ENCODE results near the gene PLEKHM3.

DNA sequence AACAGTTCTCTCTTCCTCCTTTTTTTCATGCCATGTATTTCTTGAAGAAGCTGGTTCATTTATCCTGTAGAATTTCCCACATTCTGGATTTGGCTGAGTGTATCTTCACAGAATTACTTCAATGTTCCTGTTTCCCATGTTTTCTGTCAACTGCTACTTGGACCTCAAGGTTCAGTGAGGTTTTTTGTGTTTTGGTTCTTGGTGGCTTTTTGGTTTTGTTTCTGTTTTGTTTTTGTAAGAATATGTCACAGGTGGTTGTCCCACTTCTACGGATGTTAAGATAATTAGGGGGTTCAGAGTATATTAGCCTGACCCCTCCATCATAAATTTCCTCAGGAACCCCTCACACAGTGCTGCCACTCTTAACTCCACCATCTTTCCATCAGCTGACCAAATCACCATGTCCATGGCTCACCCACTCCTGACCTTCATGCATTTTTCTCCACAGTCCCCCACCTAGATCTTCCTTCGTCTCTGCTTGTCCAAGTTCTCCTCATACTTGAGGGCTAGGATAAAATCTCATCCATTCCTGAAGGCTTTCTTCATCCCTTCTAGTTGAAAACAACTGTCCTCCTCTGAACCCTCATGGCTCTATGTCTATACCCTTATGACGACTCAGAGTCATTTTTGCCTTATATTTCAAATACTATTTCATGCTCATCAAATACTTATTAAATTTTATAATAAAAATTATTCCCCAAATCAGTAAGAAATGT is 40.4 kb downstream of the PLEKHM3 start:
- TF ChIP-seq, protein P1, sequence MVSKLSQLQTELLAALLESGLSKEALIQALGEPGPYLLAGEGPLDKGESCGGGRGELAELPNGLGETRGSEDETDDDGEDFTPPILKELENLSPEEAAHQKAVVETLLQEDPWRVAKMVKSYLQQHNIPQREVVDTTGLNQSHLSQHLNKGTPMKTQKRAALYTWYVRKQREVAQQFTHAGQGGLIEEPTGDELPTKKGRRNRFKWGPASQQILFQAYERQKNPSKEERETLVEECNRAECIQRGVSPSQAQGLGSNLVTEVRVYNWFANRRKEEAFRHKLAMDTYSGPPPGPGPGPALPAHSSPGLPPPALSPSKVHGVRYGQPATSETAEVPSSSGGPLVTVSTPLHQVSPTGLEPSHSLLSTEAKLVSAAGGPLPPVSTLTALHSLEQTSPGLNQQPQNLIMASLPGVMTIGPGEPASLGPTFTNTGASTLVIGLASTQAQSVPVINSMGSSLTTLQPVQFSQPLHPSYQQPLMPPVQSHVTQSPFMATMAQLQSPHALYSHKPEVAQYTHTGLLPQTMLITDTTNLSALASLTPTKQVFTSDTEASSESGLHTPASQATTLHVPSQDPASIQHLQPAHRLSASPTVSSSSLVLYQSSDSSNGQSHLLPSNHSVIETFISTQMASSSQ (IDR thresholded peaks at IDR 0.05; ENCODE audit: low read depth), result no peak
- TF ChIP-seq, protein P1 (CRISPR knock-in tag; IDR thresholded peaks at IDR 0.05; ENCODE audit: borderline replicate concordance), result no peak
- TF ChIP-seq SRF (IDR thresholded peaks at IDR 0.05; ENCODE audit: low read depth, low read length) (no peak), TCF7 (IDR thresholded peaks at IDR 0.05; ENCODE audit: low read depth) (no peak), TEAD2 (CRISPR knock-in tag; IDR thresholded peaks at IDR 0.05) (no peak), MIER3 (CRISPR knock-in tag; IDR thresholded peaks at IDR 0.05; ENCODE audit: borderline replicate concordance) (no peak), SIN3A (IDR thresholded peaks at IDR 0.05; ENCODE audit: borderline replicate concordance, low read depth, low read length) (no peak), NR2C2 (CRISPR knock-in tag; IDR thresholded peaks at IDR 0.05; ENCODE audit: borderline replicate concordance) (no peak), ZBTB7A (CRISPR knock-in tag; IDR thresholded peaks at IDR 0.05) (no peak)
- TF ChIP-seq, protein P2, sequence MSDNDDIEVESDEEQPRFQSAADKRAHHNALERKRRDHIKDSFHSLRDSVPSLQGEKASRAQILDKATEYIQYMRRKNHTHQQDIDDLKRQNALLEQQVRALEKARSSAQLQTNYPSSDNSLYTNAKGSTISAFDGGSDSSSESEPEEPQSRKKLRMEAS (IDR thresholded peaks at IDR 0.05), result no peak
- TF ChIP-seq, protein P3, sequence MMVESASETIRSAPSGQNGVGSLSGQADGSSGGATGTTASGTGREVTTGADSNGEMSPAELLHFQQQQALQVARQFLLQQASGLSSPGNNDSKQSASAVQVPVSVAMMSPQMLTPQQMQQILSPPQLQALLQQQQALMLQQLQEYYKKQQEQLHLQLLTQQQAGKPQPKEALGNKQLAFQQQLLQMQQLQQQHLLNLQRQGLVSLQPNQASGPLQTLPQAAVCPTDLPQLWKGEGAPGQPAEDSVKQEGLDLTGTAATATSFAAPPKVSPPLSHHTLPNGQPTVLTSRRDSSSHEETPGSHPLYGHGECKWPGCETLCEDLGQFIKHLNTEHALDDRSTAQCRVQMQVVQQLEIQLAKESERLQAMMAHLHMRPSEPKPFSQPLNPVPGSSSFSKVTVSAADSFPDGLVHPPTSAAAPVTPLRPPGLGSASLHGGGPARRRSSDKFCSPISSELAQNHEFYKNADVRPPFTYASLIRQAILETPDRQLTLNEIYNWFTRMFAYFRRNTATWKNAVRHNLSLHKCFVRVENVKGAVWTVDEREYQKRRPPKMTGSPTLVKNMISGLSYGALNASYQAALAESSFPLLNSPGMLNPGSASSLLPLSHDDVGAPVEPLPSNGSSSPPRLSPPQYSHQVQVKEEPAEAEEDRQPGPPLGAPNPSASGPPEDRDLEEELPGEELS (CRISPR knock-in tag; IDR thresholded peaks at IDR 0.05), result no peak
- TF ChIP-seq, protein P4, sequence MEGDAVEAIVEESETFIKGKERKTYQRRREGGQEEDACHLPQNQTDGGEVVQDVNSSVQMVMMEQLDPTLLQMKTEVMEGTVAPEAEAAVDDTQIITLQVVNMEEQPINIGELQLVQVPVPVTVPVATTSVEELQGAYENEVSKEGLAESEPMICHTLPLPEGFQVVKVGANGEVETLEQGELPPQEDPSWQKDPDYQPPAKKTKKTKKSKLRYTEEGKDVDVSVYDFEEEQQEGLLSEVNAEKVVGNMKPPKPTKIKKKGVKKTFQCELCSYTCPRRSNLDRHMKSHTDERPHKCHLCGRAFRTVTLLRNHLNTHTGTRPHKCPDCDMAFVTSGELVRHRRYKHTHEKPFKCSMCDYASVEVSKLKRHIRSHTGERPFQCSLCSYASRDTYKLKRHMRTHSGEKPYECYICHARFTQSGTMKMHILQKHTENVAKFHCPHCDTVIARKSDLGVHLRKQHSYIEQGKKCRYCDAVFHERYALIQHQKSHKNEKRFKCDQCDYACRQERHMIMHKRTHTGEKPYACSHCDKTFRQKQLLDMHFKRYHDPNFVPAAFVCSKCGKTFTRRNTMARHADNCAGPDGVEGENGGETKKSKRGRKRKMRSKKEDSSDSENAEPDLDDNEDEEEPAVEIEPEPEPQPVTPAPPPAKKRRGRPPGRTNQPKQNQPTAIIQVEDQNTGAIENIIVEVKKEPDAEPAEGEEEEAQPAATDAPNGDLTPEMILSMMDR (CRISPR knock-in tag; IDR thresholded peaks at IDR 0.05), result no peak
- TF ChIP-seq, protein P5, sequence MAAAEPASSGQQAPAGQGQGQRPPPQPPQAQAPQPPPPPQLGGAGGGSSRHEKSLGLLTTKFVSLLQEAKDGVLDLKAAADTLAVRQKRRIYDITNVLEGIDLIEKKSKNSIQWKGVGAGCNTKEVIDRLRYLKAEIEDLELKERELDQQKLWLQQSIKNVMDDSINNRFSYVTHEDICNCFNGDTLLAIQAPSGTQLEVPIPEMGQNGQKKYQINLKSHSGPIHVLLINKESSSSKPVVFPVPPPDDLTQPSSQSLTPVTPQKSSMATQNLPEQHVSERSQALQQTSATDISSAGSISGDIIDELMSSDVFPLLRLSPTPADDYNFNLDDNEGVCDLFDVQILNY (CRISPR knock-in tag; conservative IDR thresholded peaks at IDR 0.05), result no peak

Measured in HepG2 (cell line).